Measurements from ENCODE around the gene ZNF496.

- TF ChIP-seq, protein P1, sequence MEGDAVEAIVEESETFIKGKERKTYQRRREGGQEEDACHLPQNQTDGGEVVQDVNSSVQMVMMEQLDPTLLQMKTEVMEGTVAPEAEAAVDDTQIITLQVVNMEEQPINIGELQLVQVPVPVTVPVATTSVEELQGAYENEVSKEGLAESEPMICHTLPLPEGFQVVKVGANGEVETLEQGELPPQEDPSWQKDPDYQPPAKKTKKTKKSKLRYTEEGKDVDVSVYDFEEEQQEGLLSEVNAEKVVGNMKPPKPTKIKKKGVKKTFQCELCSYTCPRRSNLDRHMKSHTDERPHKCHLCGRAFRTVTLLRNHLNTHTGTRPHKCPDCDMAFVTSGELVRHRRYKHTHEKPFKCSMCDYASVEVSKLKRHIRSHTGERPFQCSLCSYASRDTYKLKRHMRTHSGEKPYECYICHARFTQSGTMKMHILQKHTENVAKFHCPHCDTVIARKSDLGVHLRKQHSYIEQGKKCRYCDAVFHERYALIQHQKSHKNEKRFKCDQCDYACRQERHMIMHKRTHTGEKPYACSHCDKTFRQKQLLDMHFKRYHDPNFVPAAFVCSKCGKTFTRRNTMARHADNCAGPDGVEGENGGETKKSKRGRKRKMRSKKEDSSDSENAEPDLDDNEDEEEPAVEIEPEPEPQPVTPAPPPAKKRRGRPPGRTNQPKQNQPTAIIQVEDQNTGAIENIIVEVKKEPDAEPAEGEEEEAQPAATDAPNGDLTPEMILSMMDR (IDR thresholded peaks at IDR 0.05) = no peak
- TF ChIP-seq POLR2A (IDR thresholded peaks at IDR 0.05) = no peak
Observed at GRCh38 chr1:247322849-247323586, 8.6 kb downstream of the ZNF496 start.
